HepG2 (cell line): ENCODE measurements around the gene PIM1. TPM values are rescaled to one million over a fixed set of nuclear protein-coding genes. Genes with fewer than 3 reads are reported as not detected.
A peak's percentile ranks its signal among the peaks of the same experiment; 100 is the strongest.

Source experiments
- HNF1A ChIP-seq, 2 experiments: sonication (generic) in 1 of 2; formaldehyde crosslinking in 1 of 2; IDR thresholded peaks; 2 replicates each; pipeline versions ENCODE4 v1.4.0 to v1.6.1; 2016 to 2020; ENCODE audit warnings: borderline replicate concordance in 1 of 2, low read depth in 1 of 2, mild to moderate bottlenecking in 1 of 2, missing genetic modification reagents in 1 of 2
- HNRNPK ChIP-seq: fragments of 200-400 bp; formaldehyde crosslinking; IDR thresholded peaks from 2 replicates; pipeline ENCODE4 v1.6.1; 2018; ENCODE audit warnings: low read length, low read depth, moderate library complexity, mild to moderate bottlenecking; ENCODE audit not compliant: poor library complexity, severe bottlenecking
- KLF13 ChIP-seq: sonication (generic); formaldehyde crosslinking; IDR thresholded peaks from 2 replicates; pipeline ENCODE4 v1.4.0; 2020; ENCODE audit warnings: mild to moderate bottlenecking, missing genetic modification reagents
- SETDB1 ChIP-seq: sonication (generic); formaldehyde crosslinking; IDR thresholded peaks from 2 replicates; pipeline ENCODE4 v1.5.1; 2020; ENCODE audit warnings: missing genetic modification reagents, mild to moderate bottlenecking, borderline replicate concordance
- SRSF1 ChIP-seq: fragments of 200-400 bp; formaldehyde crosslinking; optimal IDR thresholded peaks from 2 replicates; pipeline ENCODE3; 2017; ENCODE audit warnings: mild to moderate bottlenecking, low read depth, low read length, moderate library complexity
- SSRP1 ChIP-seq: IDR thresholded peaks from 2 replicates; pipeline ENCODE4 v1.6.1; 2016; ENCODE audit warnings: control low read depth
- THAP11 ChIP-seq: IDR thresholded peaks from 2 replicates; pipeline ENCODE4 v1.6.1; 2016; ENCODE audit warnings: missing biosample characterization, missing genetic modification reagents
- ZBTB7B ChIP-seq: sonication (generic); formaldehyde crosslinking; IDR thresholded peaks from 2 replicates; pipeline ENCODE4 v1.4.0; 2020; ENCODE audit warnings: missing genetic modification reagents
- ZMYM2 ChIP-seq: sonication (generic); formaldehyde crosslinking; IDR thresholded peaks from 2 replicates; pipeline ENCODE4 v1.8.0; 2022; ENCODE audit warnings: mild to moderate bottlenecking, missing genetic modification reagents
- ZNF460 ChIP-seq: sonication (generic); formaldehyde crosslinking; IDR thresholded peaks from 2 replicates; pipeline ENCODE4 v1.5.1; 2020; ENCODE audit warnings: missing genetic modification reagents, mild to moderate bottlenecking, borderline replicate concordance
- ZNF496 ChIP-seq: sonication (generic); formaldehyde crosslinking; IDR thresholded peaks from 2 replicates; pipeline ENCODE4 v1.8.1; 2023; ENCODE audit warnings: mild to moderate bottlenecking, moderate library complexity, missing genetic modification reagents; ENCODE audit not compliant: insufficient replicate concordance
- ZSCAN9 ChIP-seq: IDR thresholded peaks from 2 replicates; pipeline ENCODE4 v1.6.1; 2016; ENCODE audit warnings: borderline replicate concordance
- polyA plus RNA-seq, 8 experiments: library from polyadenylated mRNA; depleted of rRNA in 3 of 8; stranded (reverse) in 7 of 8; unstranded in 1 of 8; fragments of >200 nt; fragmentation: Illumina TruSeq in 4 of 8; extraction: Trizol in 4 of 8; gene quantifications; 2 replicates each; pipeline versions ENCODE4 v1.2.1 to v1.2.3, GENCODE V29; 2011 to 2016; ENCODE audit warnings: low read depth in 4 of 8, missing spikeins in 1 of 8, mixed read lengths in 1 of 8; ENCODE audit not compliant: insufficient read depth in 1 of 8
- total RNA-seq, 5 experiments: library from RNA; depleted of rRNA; stranded (reverse); fragments of >200 nt; fragmentation: Illumina TruSeq; extraction: Trizol; gene quantifications; 2 replicates each; pipeline ENCODE4 v1.2.3, GENCODE V29; 2016; ENCODE audit warnings: low read depth in 1 of 5
- TF ChIP-seq, protein P1 (sequence below): sonication (generic); formaldehyde crosslinking; IDR thresholded peaks from 2 replicates; pipeline ENCODE4 v1.5.0; 2020; ENCODE audit warnings: mild to moderate bottlenecking, missing genetic modification reagents, borderline replicate concordance

The PIM1 gene
- total and polyA plus RNA-seq, 2 of the 13 experiments (the other 11 are each of a cell fraction or from before 2014, with no cell fraction given) = 29.4 to 117 TPM

DNA sequence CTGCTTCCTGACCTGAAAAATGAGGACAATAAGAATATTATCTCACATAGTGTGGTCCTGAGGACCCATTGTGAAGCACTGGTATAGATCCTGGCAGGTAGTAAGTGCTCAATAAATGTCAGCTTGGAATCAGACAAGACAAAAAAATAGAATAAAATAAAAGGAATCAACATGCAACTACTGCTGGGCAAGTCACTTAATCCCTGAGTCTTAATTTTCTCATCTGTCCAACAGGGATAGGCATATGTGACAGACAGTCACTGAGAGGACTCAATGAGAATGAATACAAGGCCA, 38.0 kb upstream of the PIM1 start (continued):
- TF ChIP-seq, protein P1, sequence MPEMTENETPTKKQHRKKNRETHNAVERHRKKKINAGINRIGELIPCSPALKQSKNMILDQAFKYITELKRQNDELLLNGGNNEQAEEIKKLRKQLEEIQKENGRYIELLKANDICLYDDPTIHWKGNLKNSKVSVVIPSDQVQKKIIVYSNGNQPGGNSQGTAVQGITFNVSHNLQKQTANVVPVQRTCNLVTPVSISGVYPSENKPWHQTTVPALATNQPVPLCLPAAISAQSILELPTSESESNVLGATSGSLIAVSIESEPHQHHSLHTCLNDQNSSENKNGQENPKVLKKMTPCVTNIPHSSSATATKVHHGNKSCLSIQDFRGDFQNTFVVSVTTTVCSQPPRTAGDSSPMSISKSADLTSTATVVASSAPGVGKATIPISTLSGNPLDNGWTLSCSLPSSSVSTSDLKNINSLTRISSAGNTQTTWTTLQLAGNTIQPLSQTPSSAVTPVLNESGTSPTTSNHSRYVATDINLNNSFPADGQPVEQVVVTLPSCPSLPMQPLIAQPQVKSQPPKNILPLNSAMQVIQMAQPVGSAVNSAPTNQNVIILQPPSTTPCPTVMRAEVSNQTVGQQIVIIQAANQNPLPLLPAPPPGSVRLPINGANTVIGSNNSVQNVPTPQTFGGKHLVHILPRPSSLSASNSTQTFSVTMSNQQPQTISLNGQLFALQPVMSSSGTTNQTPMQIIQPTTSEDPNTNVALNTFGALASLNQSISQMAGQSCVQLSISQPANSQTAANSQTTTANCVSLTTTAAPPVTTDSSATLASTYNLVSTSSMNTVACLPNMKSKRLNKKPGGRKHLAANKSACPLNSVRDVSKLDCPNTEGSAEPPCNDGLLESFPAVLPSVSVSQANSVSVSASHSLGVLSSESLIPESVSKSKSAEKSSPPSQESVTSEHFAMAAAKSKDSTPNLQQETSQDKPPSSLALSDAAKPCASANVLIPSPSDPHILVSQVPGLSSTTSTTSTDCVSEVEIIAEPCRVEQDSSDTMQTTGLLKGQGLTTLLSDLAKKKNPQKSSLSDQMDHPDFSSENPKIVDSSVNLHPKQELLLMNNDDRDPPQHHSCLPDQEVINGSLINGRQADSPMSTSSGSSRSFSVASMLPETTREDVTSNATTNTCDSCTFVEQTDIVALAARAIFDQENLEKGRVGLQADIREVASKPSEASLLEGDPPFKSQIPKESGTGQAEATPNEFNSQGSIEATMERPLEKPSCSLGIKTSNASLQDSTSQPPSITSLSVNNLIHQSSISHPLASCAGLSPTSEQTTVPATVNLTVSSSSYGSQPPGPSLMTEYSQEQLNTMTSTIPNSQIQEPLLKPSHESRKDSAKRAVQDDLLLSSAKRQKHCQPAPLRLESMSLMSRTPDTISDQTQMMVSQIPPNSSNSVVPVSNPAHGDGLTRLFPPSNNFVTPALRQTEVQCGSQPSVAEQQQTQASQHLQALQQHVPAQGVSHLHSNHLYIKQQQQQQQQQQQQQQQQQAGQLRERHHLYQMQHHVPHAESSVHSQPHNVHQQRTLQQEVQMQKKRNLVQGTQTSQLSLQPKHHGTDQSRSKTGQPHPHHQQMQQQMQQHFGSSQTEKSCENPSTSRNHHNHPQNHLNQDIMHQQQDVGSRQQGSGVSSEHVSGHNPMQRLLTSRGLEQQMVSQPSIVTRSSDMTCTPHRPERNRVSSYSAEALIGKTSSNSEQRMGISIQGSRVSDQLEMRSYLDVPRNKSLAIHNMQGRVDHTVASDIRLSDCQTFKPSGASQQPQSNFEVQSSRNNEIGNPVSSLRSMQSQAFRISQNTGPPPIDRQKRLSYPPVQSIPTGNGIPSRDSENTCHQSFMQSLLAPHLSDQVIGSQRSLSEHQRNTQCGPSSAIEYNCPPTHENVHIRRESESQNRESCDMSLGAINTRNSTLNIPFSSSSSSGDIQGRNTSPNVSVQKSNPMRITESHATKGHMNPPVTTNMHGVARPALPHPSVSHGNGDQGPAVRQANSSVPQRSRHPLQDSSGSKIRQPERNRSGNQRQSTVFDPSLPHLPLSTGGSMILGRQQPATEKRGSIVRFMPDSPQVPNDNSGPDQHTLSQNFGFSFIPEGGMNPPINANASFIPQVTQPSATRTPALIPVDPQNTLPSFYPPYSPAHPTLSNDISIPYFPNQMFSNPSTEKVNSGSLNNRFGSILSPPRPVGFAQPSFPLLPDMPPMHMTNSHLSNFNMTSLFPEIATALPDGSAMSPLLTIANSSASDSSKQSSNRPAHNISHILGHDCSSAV (CRISPR knock-in tag) = no peak
- TF ChIP-seq HNRNPK (no peak), SRSF1 (no peak), SSRP1 (CRISPR knock-in tag) (no peak), ZNF460 (CRISPR knock-in tag) (no peak), THAP11 (no peak), ZMYM2 (CRISPR knock-in tag) (no peak), ZSCAN9 (CRISPR knock-in tag) (0 out of 2 replicates have a peak, but pooled peaks have one; percentile 12), SETDB1 (CRISPR knock-in tag) (no peak), HNF1A (IDR thresholded peaks at IDR 0.05; ENCODE audit: low read depth) (no peak), HNF1A (CRISPR knock-in tag; IDR thresholded peaks at IDR 0.05; ENCODE audit: borderline replicate concordance) (no peak), KLF13 (CRISPR knock-in tag) (no peak), ZNF496 (CRISPR knock-in tag) (no peak), ZBTB7B (CRISPR knock-in tag) (no peak)
